OCI-LY3 (cell line): ENCODE measurements around the gene AUTS2.

Experiments used
- EZH2phosphoT487 ChIP-seq: fragments of 200-600 bp; shearing (Covaris generic); IDR thresholded peaks from 2 replicates; pipeline ENCODE4 v1.6.1; 2018; ENCODE audit warnings: antibody characterized with exemption, mixed run types, low read depth
- TF ChIP-seq, protein P1 (sequence below): fragments of 200-600, 300-600 bp; sonication (generic); IDR thresholded peaks from 2 replicates; pipeline ENCODE4 v1.5.1; 2014; ENCODE audit warnings: antibody characterized with exemption, low read length, low read depth

DNA sequence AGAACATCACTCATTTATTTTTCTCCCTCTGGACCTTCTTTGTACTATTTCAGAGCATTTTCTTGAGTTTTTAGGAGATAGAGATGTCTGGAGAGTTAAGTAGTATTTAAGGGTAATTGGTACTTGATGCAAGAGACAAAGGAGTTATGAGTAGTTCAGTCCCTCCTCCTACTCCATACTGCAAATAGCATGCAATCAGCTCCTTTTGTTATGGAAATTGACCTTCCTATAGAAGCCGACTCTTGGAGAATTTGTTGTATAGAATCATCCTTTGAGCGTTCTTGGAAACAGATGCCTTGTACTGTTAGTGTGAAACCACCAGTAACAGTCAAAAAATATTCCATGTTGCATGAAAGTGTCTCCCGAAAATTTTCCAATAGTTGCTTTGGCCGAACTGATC lies 1105.5 kb downstream of the AUTS2 start:
- TF ChIP-seq, protein P1, sequence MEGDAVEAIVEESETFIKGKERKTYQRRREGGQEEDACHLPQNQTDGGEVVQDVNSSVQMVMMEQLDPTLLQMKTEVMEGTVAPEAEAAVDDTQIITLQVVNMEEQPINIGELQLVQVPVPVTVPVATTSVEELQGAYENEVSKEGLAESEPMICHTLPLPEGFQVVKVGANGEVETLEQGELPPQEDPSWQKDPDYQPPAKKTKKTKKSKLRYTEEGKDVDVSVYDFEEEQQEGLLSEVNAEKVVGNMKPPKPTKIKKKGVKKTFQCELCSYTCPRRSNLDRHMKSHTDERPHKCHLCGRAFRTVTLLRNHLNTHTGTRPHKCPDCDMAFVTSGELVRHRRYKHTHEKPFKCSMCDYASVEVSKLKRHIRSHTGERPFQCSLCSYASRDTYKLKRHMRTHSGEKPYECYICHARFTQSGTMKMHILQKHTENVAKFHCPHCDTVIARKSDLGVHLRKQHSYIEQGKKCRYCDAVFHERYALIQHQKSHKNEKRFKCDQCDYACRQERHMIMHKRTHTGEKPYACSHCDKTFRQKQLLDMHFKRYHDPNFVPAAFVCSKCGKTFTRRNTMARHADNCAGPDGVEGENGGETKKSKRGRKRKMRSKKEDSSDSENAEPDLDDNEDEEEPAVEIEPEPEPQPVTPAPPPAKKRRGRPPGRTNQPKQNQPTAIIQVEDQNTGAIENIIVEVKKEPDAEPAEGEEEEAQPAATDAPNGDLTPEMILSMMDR = no peak
- TF ChIP-seq EZH2phosphoT487 = no peak
